DND-41 (cell line): ENCODE data around the gene PCBP1.

Source experiments
- ATAC-seq: fragments of 200-7000 bp; cut with Tn5 transposase; 3 replicates; pipeline ENCODE4 v1.9.1; 2021; ENCODE audit warnings: low read depth; ENCODE audit not compliant: insufficient read depth
- DNase-seq: peaks from one replicate; pipeline ENCODE4 v3.0.0-alpha.2; 2020
- H2AFZ ChIP-seq: 2 replicates; pipeline ENCODE4 v1.6.0; 2012; ENCODE audit warnings: low read depth, low read length
- H3K27ac ChIP-seq: 2 replicates; pipeline ENCODE4 v1.5.1; 2012; ENCODE audit warnings: low read length, inconsistent platforms
- H3K27me3 ChIP-seq: fragments of 200-600 bp; sonication (generic); 2 replicates; pipeline ENCODE4 v1.6.0; 2012; ENCODE audit warnings: low read length, mild to moderate bottlenecking, inconsistent platforms; ENCODE audit not compliant: insufficient read depth, poor library complexity
- H3K36me3 ChIP-seq: 2 replicates; pipeline ENCODE4 v1.5.1; 2012; ENCODE audit warnings: low read length, inconsistent platforms; ENCODE audit not compliant: insufficient read depth
- H3K4me1 ChIP-seq: 2 replicates; pipeline ENCODE4 v1.5.1; 2012; ENCODE audit warnings: mild to moderate bottlenecking, low read length; ENCODE audit not compliant: insufficient read depth
- H3K4me2 ChIP-seq: 2 replicates; pipeline ENCODE4 v1.6.0; 2012; ENCODE audit warnings: mild to moderate bottlenecking, moderate library complexity, low read length, inconsistent platforms; ENCODE audit not compliant: insufficient read depth
- H3K4me3 ChIP-seq, 2 experiments: fragments of 200-600 bp in 1 of 2; shearing (Covaris generic) in 1 of 2; 2 replicates each; pipeline ENCODE4 v1.5.1; 2012 to 2016; ENCODE audit warnings: inconsistent platforms in 2 of 2, low read length in 2 of 2, mild to moderate bottlenecking in 2 of 2, low read depth in 1 of 2, moderate library complexity in 1 of 2
- H3K79me2 ChIP-seq: 2 replicates; pipeline ENCODE4 v1.6.0; 2012; ENCODE audit warnings: low read length, inconsistent platforms; ENCODE audit not compliant: insufficient read depth
- H3K9ac ChIP-seq: 2 replicates; pipeline ENCODE4 v1.6.0; 2012; ENCODE audit warnings: low read depth, mild to moderate bottlenecking, inconsistent platforms, low read length, moderate library complexity
- H3K9me3 ChIP-seq: 2 replicates; pipeline ENCODE4 v1.5.1; 2012; ENCODE audit warnings: low read length, moderate library complexity, mild to moderate bottlenecking, inconsistent platforms; ENCODE audit not compliant: insufficient read depth, severe bottlenecking
- H4K20me1 ChIP-seq: 2 replicates; pipeline ENCODE4 v1.6.0; 2012; ENCODE audit warnings: low read length; ENCODE audit not compliant: insufficient read depth
- CTCF ChIP-seq: IDR thresholded peaks from 2 replicates; pipeline ENCODE4 v1.5.1; 2012; ENCODE audit warnings: borderline replicate concordance, low read length, moderate library complexity, mild to moderate bottlenecking; ENCODE audit not compliant: poor library complexity, severe bottlenecking; ENCODE audit errors: extremely low read depth
- EZH2 ChIP-seq: IDR thresholded peaks from 3 replicates; pipeline ENCODE4 v1.6.1; 2012; ENCODE audit warnings: borderline replicate concordance, low read depth, mild to moderate bottlenecking, moderate library complexity, low read length, inconsistent platforms; ENCODE audit not compliant: severe bottlenecking

Gene PCBP1

DNA sequence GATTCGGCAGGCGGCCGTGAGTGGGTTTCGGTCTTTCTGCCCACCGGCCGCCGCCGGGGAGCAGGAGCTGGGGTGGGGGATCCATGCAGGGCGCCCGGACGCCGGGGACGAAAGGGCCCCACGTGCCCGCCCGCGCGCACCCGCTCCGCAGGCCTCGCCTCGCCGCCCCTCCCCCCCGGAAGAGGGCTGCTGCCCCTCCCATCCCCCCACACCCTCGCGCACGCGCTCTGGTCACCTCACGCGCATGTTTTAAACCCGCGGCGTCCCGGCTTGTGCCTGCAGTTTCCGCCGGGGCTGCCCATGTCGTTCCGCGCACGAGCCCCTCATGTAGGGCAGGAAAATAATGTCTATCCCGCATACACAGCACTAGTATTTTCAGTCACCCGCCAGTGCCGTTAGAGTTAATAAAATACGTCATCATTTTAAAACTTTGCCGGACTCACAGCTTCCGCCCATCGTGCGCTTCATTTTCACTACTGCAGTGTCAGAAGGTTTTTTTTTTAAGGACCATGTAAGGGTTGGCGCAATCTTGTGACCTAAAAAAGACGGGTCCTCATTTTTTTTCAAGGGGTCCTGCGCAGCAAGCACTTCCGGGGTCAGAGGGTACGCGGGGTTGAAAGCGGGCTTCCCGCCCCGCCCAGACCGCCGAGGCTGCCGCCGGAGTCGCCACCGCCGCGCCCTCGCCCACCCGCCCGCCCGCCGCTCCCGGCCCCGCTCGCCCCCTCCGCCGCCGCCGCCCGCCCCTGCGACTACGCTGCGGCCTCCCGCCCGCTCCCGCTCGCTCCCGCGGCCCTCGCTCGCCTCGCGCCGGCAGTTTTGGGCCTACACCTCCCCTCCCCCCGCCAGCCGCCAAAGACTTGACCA, at the start of gene PCBP1:
Gene PCBP1, plus strand, starts transcription at position 640 of the 864 bp plus-strand sequence. CDS start 267 bp downstream, outside the sequence.
- Histone ChIP-seq H3K36me3 (peaks cover 45% of the 10 kb centered on the region), H3K79me2 (peaks cover 67% of the 10 kb centered on the region)

GRCh38 chr2:70039366-70039765, 47.9 kb upstream of the PCBP1 start:
- H2AFZ ChIP-seq = no peak overlapping the region
- H3K4me3 ChIP-seq = no peak overlapping the region
- no peaks in the 10 kb centered on the region for H3K27me3 ChIP-seq
- TF ChIP-seq EZH2 (no peak), CTCF (no peak)
- no peak overlapping the region for H3K4me2 ChIP-seq
- H3K9ac ChIP-seq = no peak overlapping the region
- DNase-seq (no peak), ATAC-seq (no peak)
- peaks cover 47% of the 10 kb centered on the region for H3K4me1 ChIP-seq
- H3K79me2 ChIP-seq = no peaks in the 10 kb centered on the region
- no peaks in the 10 kb centered on the region; the same call in 1 of the 2 replicates for H3K36me3 ChIP-seq
- no peaks in the 10 kb centered on the region for H3K9me3 ChIP-seq
- no peak overlapping the region for H3K27ac ChIP-seq
- no peaks in the 10 kb centered on the region for H4K20me1 ChIP-seq

More for the DNA sequence above, at the start of gene PCBP1:
- Histone ChIP-seq H3K4me2 (peak within 1 kb of the TSS; percentile 75), H3K9me3 (no peaks in the 10 kb centered on the region), H3K4me1 (peaks cover 59% of the 10 kb centered on the region), H3K27me3 (no peaks in the 10 kb centered on the region), H3K9ac (peak within 1 kb of the TSS; percentile 95), H4K20me1 (peaks cover 13% of the 10 kb centered on the region), H2AFZ (peak within 1 kb of the TSS; percentile 88), H3K4me3 (peak within 1 kb of the TSS; percentile 69 to 83), H3K27ac (peak within 1 kb of the TSS; percentile 99)
- no peak for TF ChIP-seq EZH2
- no peak for TF ChIP-seq CTCF
- ATAC-seq (peak; percentile 60), DNase-seq (peak; percentile 95)

GRCh38 chr2:70041663-70042062, 45.6 kb upstream of the PCBP1 start:
- H3K9me3 ChIP-seq = no peaks in the 10 kb centered on the region
- H4K20me1 ChIP-seq = no peaks in the 10 kb centered on the region
- H3K27ac ChIP-seq = no peak overlapping the region
- H3K4me1 ChIP-seq = peaks cover 24% of the 10 kb centered on the region
- H3K79me2 ChIP-seq = no peaks in the 10 kb centered on the region
- H3K4me2 ChIP-seq = no peak overlapping the region
- DNase-seq (no peak), ATAC-seq (no peak)
- TF ChIP-seq CTCF (no peak), EZH2 (no peak)
- H3K4me3 ChIP-seq = no peak overlapping the region
- no peak overlapping the region for H2AFZ ChIP-seq
- H3K36me3 ChIP-seq = peaks cover 6% of the 10 kb centered on the region; the same call in 1 of the 2 replicates
- H3K9ac ChIP-seq = no peak overlapping the region
- no peaks in the 10 kb centered on the region for H3K27me3 ChIP-seq
